Testis (tissue), 3 donors: ENCODE results near the gene ATRNL1. TPM values are rescaled to one million over a fixed set of nuclear protein-coding genes. Genes with fewer than 3 reads are reported as not detected.

ENCODE experiments used
- DNase-seq: peaks from one replicate; pipeline ENCODE4 v3.0.0-alpha.2; 2019
- H3K27ac ChIP-seq, 2 donors: fragments of 200-600 bp; sonication (generic); one replicate each; pipeline ENCODE4 v1.5.1; 2019
- H3K27me3 ChIP-seq: fragments of 200-600 bp; sonication (generic); one replicate; pipeline ENCODE4 v1.5.1; 2019
- H3K36me3 ChIP-seq: fragments of 200-600 bp; sonication (generic); one replicate; pipeline ENCODE4 v1.5.1; 2017; ENCODE audit warnings: low read depth; ENCODE audit errors: missing control alignments
- H3K4me1 ChIP-seq: fragments of 200-600 bp; sonication (generic); one replicate; pipeline ENCODE4 v1.5.1; 2019
- H3K4me3 ChIP-seq, 2 donors: fragments of 200-600 bp; sonication (generic); one replicate each; pipeline ENCODE4 v1.5.1; 2017 to 2019
- H3K9me3 ChIP-seq: fragments of 200-600 bp; sonication (generic); one replicate; pipeline ENCODE4 v1.5.1; 2017
- POLR2A ChIP-seq: fragments of 450-650 bp; IDR thresholded peaks from one replicate; pipeline ENCODE4 v1.6.1; 2017; ENCODE audit warnings: antibody characterized with exemption, mild to moderate bottlenecking, moderate library complexity
- WGBS, 2 donors: methylation state at CpG; one replicate each; pipeline ENCODE4 v1.1.5; 2018; 5-methylcytosine and 5-hydroxymethylcytosine counted together
- intact Hi-C: fragments of 100-400 bp; cut with DNase I; formaldehyde crosslinking; loops from one replicate; pipeline ENCODE4 v1.15.1; 2023; ENCODE audit warnings: low total_unique reads
- polyA plus RNA-seq: library from polyadenylated mRNA; stranded (reverse); fragments of 350-450 nt; fragmentation: Illumina TruSeq; extraction: RNeasy Lipid Tissue Mini Kit (QIAGEN cat#74804); gene quantifications from one replicate; pipeline ENCODE4 v1.2.3, GENCODE V29; 2014; ENCODE audit warnings: low read depth, low replicate concordance; ENCODE audit not compliant: insufficient read depth
- total RNA-seq, 2 donors: library from RNA; depleted of rRNA; stranded (reverse); fragments of >200 nt; gene quantifications; one replicate each; pipeline ENCODE4 v1.2.3, GENCODE V29; 2016
- TF ChIP-seq, protein P1 (sequence below), 3 experiments: fragments of 450-650 bp in 2 of 3; fragments of 200-600 bp in 1 of 3; sonication (generic) in 1 of 3; IDR thresholded peaks; one replicate each; pipeline ENCODE4 v1.5.1; 2016 to 2019; ENCODE audit warnings: antibody characterized with exemption in 3 of 3, mild to moderate bottlenecking in 2 of 3, moderate library complexity in 1 of 3

The ATRNL1 gene
- total and polyA plus RNA-seq, 3 donors from 2014 or later = 32.4 to 61.3 (median 45.7) TPM

DNA sequence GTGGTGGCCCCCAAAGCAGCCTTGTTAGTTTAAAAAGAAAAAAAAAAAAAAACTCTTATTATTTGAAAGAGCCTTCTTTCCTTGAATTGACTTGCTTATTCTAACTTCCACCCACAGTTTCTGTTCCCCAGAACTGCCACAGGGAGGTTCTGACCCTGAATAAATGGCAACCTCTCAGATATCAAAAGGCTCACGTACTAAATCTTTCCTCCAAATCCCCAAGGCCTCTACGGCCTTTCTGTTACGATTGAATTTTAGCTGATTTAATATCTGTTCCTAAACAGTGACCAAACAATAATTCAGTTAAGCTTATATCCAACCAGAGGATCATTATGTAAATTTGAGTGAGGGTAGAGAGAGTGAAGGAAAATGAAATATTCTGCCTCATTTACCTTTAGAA is 697.1 kb downstream of the ATRNL1 start:
- intact Hi-C loops = loop anchor here (10.0 kb wide), 1 partner anchor 495 kb away; no protein-coding TSS in a partner anchor
- no peaks in the 10 kb centered on the region for H3K9me3 ChIP-seq
- H3K36me3 ChIP-seq = no peaks in the 10 kb centered on the region
- no peaks in the 10 kb centered on the region for H3K27me3 ChIP-seq
- H3K4me1 ChIP-seq = no peaks in the 10 kb centered on the region
- no peak overlapping the region for H3K4me3 ChIP-seq
- DNase-seq = no peak
- TF ChIP-seq POLR2A = no peak
- TF ChIP-seq, protein P1, sequence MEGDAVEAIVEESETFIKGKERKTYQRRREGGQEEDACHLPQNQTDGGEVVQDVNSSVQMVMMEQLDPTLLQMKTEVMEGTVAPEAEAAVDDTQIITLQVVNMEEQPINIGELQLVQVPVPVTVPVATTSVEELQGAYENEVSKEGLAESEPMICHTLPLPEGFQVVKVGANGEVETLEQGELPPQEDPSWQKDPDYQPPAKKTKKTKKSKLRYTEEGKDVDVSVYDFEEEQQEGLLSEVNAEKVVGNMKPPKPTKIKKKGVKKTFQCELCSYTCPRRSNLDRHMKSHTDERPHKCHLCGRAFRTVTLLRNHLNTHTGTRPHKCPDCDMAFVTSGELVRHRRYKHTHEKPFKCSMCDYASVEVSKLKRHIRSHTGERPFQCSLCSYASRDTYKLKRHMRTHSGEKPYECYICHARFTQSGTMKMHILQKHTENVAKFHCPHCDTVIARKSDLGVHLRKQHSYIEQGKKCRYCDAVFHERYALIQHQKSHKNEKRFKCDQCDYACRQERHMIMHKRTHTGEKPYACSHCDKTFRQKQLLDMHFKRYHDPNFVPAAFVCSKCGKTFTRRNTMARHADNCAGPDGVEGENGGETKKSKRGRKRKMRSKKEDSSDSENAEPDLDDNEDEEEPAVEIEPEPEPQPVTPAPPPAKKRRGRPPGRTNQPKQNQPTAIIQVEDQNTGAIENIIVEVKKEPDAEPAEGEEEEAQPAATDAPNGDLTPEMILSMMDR (IDR thresholded peaks at IDR 0.05) = no peak
- H3K27ac ChIP-seq = no peak overlapping the region
- 51 to 57% methylated on average over 3 of the region's 3 CpGs for WGBS, 2 donors

DNA sequence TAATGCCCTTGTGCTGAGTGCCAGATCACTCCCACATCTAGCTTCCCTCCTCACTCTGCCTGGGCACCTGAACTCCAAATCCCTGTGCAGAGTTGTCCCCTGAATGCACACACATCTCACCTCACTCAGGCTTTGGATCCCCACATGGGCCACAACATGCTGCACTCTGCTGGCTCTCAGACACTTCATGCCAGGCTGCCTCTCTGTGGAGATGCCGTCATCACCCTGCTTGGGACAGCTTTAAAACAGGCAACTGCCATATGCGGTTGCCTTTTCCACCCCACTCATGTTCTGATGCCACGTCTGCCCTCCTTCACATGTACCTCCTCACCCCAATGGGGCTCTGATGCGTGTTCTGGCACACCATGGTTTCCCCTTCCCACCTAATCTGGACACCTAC is 702.8 kb downstream of the ATRNL1 start:
- Histone ChIP-seq H3K27ac (no peak overlapping the region), H3K4me3 (no peak overlapping the region), H3K36me3 (no peaks in the 10 kb centered on the region), H3K4me1 (no peaks in the 10 kb centered on the region), H3K27me3 (no peaks in the 10 kb centered on the region), H3K9me3 (no peaks in the 10 kb centered on the region)
- intact Hi-C loops = loop anchor here (10.0 kb wide), 1 partner anchor 489 kb away; no protein-coding TSS in a partner anchor
- WGBS, 2 donors = 79 to 97% methylated on average over 4 of the region's 4 CpGs
- no peak for DNase-seq
- TF ChIP-seq, protein P1 (IDR thresholded peaks at IDR 0.05) = no peak
- no peak for TF ChIP-seq POLR2A

DNA sequence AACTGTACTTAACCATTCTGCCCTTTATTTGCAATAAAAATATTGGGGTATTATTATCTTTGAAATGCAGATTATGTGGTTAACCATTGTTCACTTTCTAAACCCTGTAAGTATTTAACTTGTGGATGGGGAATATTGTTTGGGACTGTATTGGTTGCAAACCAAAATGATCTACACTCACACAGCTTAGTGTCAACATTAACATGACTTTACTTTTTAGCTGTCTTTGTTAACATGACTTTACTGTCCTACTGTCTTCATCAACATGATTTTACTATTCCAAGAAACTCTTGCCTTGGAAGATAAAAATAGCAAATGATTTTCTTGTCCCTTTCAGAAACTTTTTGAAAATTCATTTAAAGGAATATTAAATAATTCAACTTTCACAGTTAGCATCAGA is 708.3 kb downstream of the ATRNL1 start:
- H3K4me1 ChIP-seq = no peaks in the 10 kb centered on the region
- TF ChIP-seq, protein P1 (IDR thresholded peaks at IDR 0.05) = no peak
- no peak for TF ChIP-seq POLR2A
- no peaks in the 10 kb centered on the region for H3K9me3 ChIP-seq
- intact Hi-C loops = no loop called here
- no peak for DNase-seq
- no peaks in the 10 kb centered on the region for H3K27me3 ChIP-seq
- no peak overlapping the region for H3K27ac ChIP-seq
- no peak overlapping the region for H3K4me3 ChIP-seq
- H3K36me3 ChIP-seq = no peaks in the 10 kb centered on the region

DNA sequence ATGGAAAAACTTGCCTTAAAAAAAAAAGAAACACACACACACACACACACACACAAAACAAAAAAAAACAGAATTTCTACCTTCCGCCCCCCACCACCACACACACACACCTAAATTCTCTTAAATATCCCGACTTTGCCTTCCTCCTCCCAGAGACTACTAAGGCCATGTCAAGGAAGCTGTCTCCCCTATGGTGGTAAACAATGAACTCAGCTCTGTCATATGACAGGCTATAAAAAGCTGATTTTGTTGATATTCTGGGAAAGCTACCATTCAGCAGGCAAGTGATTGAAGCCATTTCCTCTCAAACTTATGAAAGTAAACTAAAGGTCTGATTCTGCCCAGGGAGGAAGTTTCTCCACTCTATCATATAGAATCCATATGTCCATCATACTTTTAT is 708.8 kb downstream of the ATRNL1 start:
- no peak for DNase-seq
- intact Hi-C loops = no loop called here
- no peak for TF ChIP-seq POLR2A
- TF ChIP-seq, protein P1 (IDR thresholded peaks at IDR 0.05) = no peak

DNA sequence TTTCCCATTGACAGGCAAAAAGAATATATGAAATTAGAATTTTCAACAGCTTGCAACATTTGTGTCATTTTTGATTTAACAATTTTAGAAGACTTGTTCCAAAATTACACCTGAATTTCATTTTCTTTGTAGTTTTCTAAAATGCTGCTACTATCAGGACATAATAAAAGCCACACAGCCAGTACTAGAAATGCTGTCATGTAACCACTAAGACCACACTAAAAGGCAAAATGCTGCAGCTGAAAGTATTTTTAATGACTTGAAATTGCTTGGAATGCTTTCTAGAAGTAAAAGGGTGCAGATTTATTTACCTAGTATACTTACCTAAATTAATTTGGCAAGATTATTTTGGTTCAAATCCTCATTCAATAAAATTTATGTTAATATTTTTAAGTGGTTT is 709.7 kb downstream of the ATRNL1 start:
- Histone ChIP-seq H3K4me1 (no peaks in the 10 kb centered on the region), H3K4me3 (no peak overlapping the region), H3K27ac (no peak overlapping the region), H3K27me3 (no peaks in the 10 kb centered on the region), H3K9me3 (no peaks in the 10 kb centered on the region), H3K36me3 (no peaks in the 10 kb centered on the region)
- TF ChIP-seq, protein P1 (IDR thresholded peaks at IDR 0.05) = no peak
- no peak for TF ChIP-seq POLR2A
- intact Hi-C loops = no loop called here
- DNase-seq = no peak

More for the DNA sequence above, 708.8 kb downstream of the ATRNL1 start:
- no peak overlapping the region for H3K4me3 ChIP-seq
- no peaks in the 10 kb centered on the region for H3K36me3 ChIP-seq
- no peaks in the 10 kb centered on the region for H3K27me3 ChIP-seq
- H3K4me1 ChIP-seq = no peaks in the 10 kb centered on the region
- no peak overlapping the region for H3K27ac ChIP-seq
- H3K9me3 ChIP-seq = no peaks in the 10 kb centered on the region
- 81 to 83% methylated on average over 2 of the region's 2 CpGs for WGBS, 2 donors
